Measurements from ENCODE around the gene FCRL6.

- TF ChIP-seq CTCF (IDR thresholded peaks at IDR 0.05; ENCODE audit: low read depth, low read length) (no peak), POLR2A (IDR thresholded peaks at IDR 0.05; ENCODE audit: extremely low read depth, insufficient read length) (no peak)
Measured at GRCh38 chr1:159829822-159830465, 27.8 kb downstream of the FCRL6 start.

Data from NB4 (cell line).